Lower leg skin (tissue), 4 donors: Measurements from ENCODE around the gene MLST8. TPM values are rescaled to one million over a fixed set of nuclear protein-coding genes. Genes with fewer than 3 reads are reported as not detected.

Experiments
- DNase-seq, 2 donors: peaks; one replicate each; pipeline ENCODE4 v3.0.0-alpha.2; 2019; ENCODE audit warnings: low spot score in 2 of 2
- H3K4me3 ChIP-seq: fragments of 200-600 bp; sonication (generic); 2 replicates; pipeline ENCODE4 v1.5.1; 2017; ENCODE audit warnings: mild to moderate bottlenecking, low read depth; ENCODE audit not compliant: poor library complexity, severe bottlenecking
- POLR2A ChIP-seq, 2 donors: fragments of 450-650 bp; IDR thresholded peaks; one replicate each; pipeline ENCODE4 v1.6.1; 2016 to 2017; ENCODE audit warnings: antibody characterized with exemption in 2 of 2, mild to moderate bottlenecking in 1 of 2, moderate library complexity in 1 of 2
- WGBS, 2 donors: methylation state at CpG; one replicate each; pipeline ENCODE4 v1.1.5; 2018; 5-methylcytosine and 5-hydroxymethylcytosine counted together
- intact Hi-C: fragments of 100-400 bp; cut with DNase I; formaldehyde crosslinking; loops from one replicate; pipeline ENCODE4 v1.15.0; 2023; ENCODE audit warnings: low total_unique reads
- total RNA-seq, 4 donors: library from RNA; depleted of rRNA; stranded (reverse); fragments of >200 nt; gene quantifications; one replicate each; pipeline ENCODE4 v1.1.0, GENCODE V29; 2016
- TF ChIP-seq, protein P1 (sequence below), 3 donors: fragments of 450-650 bp; IDR thresholded peaks; one replicate each; pipeline ENCODE4 v1.5.1; 2016; ENCODE audit warnings: antibody characterized with exemption in 3 of 3, mild to moderate bottlenecking in 3 of 3, moderate library complexity in 2 of 3

The MLST8 gene, protein sequence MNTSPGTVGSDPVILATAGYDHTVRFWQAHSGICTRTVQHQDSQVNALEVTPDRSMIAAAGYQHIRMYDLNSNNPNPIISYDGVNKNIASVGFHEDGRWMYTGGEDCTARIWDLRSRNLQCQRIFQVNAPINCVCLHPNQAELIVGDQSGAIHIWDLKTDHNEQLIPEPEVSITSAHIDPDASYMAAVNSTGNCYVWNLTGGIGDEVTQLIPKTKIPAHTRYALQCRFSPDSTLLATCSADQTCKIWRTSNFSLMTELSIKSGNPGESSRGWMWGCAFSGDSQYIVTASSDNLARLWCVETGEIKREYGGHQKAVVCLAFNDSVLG
- 10 to 100 TPM; 43.8 to 69.4 (median 54.9) TPM for total RNA-seq

DNA sequence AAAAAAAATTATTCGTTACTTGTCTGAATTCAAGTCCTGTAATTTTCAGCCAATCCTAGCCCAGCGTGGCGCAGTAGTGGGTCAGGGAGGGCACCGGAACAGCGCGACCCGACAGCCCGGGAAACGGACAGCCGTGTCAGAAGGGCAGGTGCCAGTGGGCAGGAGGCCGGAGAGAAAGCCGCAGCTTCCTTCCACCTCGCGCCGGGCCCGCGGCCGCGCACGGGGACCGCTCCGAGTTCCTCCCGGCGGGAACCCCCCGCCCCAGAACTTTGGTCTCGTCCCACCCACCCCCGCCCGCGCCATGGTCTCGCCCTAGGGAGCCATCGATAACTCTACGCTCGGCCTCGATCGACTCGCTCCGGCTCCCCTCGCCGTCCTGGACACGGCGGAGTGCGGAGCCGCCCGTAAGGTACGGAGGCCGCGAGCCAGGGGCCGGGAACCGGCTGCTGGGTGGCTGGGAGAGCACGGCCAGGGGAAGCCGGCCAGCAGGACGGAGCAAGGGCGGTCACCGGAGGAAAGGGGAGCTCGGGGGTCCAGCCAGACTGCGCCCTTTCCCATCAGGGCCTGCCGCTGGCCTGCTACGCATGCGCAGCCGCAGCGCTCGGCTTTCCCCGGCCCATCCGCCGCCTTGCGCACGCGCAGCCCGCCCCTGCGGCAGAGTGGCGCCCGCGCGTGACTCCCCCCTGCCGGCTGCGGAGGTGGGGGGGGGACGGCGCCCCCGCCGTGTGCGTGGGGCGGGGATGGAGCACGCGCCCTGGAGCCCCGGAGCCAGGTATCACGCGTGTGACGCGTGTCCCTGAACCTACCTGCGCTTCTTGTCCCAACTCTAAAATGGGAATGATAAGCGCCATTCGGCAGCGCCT lies at the start of gene MLST8:
MLST8 (plus strand) TSS at position 351 of the 863 bp plus-strand sequence. CDS start 632 bp downstream, outside the sequence.
- intact Hi-C loops: no loop called here
- TF ChIP-seq POLR2A (IDR thresholded peaks at IDR 0.05): peak in 1 of 2 donors; percentile 34
- TF ChIP-seq, protein P1, sequence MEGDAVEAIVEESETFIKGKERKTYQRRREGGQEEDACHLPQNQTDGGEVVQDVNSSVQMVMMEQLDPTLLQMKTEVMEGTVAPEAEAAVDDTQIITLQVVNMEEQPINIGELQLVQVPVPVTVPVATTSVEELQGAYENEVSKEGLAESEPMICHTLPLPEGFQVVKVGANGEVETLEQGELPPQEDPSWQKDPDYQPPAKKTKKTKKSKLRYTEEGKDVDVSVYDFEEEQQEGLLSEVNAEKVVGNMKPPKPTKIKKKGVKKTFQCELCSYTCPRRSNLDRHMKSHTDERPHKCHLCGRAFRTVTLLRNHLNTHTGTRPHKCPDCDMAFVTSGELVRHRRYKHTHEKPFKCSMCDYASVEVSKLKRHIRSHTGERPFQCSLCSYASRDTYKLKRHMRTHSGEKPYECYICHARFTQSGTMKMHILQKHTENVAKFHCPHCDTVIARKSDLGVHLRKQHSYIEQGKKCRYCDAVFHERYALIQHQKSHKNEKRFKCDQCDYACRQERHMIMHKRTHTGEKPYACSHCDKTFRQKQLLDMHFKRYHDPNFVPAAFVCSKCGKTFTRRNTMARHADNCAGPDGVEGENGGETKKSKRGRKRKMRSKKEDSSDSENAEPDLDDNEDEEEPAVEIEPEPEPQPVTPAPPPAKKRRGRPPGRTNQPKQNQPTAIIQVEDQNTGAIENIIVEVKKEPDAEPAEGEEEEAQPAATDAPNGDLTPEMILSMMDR (IDR thresholded peaks at IDR 0.05): no peak

DNA sequence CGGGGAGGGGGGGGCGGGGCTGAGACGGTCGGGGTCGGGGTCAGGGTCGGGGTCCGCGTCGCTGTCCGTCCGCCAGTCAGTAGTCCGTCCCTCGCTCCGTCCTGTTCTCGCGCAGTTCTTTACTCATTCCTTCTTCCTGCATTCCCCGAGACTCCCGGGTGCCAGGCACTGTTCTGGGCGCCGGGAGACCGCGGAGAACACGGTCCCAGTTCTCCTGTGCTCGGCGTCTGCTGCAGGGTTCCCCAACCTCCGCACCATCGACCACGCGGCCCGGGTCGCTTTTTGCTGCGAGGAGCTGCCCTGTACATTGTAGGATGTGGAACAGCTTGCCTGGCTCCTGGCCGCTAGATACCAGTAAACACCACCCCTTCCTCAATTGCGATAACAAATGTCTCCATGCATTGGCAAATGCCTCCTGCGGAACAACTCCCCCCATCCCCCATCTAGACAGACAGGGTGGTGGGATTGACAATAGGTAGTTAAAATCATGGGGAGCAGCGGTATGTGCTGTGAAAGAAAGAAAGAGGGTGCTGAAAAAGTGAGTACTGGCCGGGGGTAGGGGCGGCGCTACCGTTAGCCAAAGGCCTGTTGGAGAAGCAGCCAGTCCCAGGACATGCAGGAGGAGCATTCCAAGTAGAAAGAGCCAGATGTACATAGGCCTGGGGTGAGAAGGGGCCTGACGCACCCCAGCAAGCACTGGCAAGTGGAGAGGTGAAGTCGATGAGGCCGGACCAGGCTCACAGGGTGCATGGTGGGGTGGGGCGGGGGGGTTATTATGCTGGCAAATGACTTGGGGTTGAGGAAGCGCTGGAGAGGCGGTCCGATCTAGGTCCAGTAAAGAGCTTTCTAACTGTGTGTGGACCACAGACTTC lies 49.0 kb upstream of the MLST8 start:
- 3 to 7% methylated on average over 14 to 42 of the region's 47 CpGs for WGBS, 2 donors
- intact Hi-C loops: no loop called here
- TF ChIP-seq, protein P1 (IDR thresholded peaks at IDR 0.05): no peak
- no peak for TF ChIP-seq POLR2A (IDR thresholded peaks at IDR 0.05)
- no peak for DNase-seq
- peak overlapping the region; percentile 58 for H3K4me3 ChIP-seq

More for the DNA sequence above, at the start of gene MLST8:
- 0% methylated on average over 27 to 55 of the region's 93 CpGs for WGBS, 2 donors
- H3K4me3 ChIP-seq: peak within 1 kb of the TSS; percentile 49
- peak; percentile 62 to 96 for DNase-seq

DNA sequence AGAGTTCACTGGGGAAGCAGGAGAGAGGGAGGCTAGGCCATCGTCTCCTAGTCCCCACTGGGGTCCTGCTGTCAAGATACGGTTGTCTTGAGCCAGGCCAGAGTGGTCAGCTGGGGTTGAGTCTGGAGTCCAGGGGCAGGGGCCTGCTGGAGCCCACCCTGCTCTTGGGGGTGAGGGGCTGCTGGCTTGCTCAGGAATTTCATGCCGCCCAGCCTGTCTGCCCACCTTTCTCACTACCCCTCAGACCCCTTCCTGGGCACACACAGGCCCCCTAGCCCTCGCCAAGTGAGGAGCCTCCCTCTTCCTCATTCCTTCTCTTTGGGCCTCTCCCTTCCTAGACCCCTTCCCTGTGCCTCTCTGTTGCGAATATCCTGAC lies 48.4 kb upstream of the MLST8 start:
- no peak overlapping the region for H3K4me3 ChIP-seq
- WGBS, 2 donors: 49 to 56% methylated on average over 5 of the region's 5 CpGs
- no peak for DNase-seq
- intact Hi-C loops: no loop called here
- TF ChIP-seq, protein P1 (IDR thresholded peaks at IDR 0.05): no peak
- no peak for TF ChIP-seq POLR2A (IDR thresholded peaks at IDR 0.05)

DNA sequence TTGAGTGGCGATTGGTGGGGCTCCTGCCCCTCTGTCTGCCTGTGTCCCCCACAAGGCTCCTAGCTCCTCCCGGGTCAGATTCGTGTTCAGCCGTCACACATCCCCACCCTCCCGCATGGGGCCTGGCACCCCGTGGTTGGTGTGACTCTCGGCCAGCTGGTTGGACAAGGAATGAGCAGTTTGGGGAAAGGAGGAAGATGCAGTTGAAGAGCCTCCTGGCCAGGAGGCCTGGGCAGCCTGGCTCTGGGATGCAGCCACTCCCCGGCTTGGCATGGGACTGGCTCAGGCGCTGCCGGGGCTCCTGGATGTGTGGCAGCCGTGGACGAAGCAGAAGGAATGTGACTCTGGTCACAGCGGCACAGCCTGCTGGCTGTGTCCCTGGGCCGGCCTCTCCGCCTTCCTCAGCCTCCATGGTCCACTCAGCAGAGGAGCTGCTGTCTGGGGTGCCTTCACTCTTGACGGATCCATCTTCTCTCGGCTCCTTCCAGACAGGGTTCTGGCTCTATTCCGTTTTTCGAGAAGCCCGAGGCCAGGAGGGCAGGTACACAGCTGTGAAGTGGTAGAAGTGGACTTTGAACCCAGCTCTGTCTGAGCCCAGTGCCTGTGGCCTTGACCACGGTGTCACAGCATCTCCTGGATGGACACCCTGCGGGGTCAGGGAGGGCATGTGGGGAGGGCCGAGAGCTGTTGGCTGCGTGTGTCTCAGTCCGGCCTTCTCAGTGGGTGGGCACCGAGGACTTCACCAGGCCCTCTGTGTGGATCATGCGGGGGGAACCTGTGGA lies 47.6 kb upstream of the MLST8 start:
- no peak for DNase-seq
- 72 to 73% methylated on average over 27 of the region's 27 CpGs for WGBS, 2 donors
- no peak overlapping the region for H3K4me3 ChIP-seq
- intact Hi-C loops: no loop called here
- TF ChIP-seq, protein P1 (IDR thresholded peaks at IDR 0.05): peak in 1 of 3 donors; percentile 54
- no peak for TF ChIP-seq POLR2A (IDR thresholded peaks at IDR 0.05)

DNA sequence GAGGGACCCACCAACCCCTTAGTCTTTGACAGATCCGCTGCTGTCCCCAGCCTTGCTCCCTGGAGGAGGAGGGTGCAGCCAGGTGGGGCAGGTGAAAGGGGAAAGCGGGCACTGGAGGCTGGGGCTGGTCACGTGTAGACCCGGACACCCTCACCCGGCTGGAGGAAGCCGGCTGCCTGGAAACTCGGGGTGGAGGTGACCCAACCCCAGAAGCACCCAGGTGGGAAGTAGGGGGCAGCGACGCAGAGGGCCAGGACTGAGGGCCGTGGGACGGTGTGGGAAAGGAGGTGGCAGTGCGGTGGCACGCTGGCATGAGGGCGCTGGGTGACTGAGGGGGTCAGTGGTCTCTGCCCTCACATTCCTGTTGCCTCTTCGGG lies 47.0 kb upstream of the MLST8 start:
- no peak overlapping the region for H3K4me3 ChIP-seq
- TF ChIP-seq, protein P1 (IDR thresholded peaks at IDR 0.05): no peak
- TF ChIP-seq POLR2A (IDR thresholded peaks at IDR 0.05): no peak
- intact Hi-C loops: no loop called here
- DNase-seq: no peak
- WGBS, 2 donors: 85 to 93% methylated on average over 15 of the region's 15 CpGs
